ENCODE data around the gene PPP2R1B.
"Not testable (repeated sequence)": the region's sequence is repeated elsewhere in the genome, so short reads cannot be mapped to it uniquely, and the experiment has no call there.

The PPP2R1B gene

DNA sequence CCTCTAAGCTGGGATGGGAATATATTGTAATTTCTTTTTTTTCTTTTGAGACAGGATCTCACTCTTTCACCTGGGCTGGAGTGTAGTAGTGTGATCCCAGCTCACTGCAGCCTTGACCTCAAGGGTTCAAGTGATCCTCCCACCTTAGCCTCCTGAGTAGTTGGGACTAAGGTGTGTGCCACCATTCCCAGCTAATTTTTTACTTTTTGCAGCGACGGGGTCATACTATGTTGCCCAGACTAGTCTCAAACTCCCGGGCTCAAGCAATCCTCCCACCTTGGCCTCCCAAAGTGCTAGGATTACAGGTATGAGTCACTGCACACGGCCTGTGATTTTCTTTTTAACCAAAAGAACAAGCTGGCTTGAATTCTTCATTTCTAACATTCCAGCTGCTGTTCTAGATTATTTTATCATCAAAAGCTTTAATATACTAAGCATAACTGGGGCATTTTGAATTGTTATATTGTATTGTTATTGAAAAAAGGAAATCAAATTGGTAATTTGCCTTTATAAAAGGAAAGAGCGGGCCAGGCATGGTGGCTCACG lies 26.8 kb upstream of the PPP2R1B start:
- Mint-ChIP-seq H3K27ac (no peak overlapping the region), H3K9me3 (no peaks in the 10 kb centered on the region), H3K4me3 (no peak overlapping the region), H3K4me1 (ENCODE audit: low read depth) (peaks cover 7% of the 10 kb centered on the region), H3K36me3 (ENCODE audit: low read depth) (peaks cover 31% of the 10 kb centered on the region), H3K27me3 (no peaks in the 10 kb centered on the region)

DNA sequence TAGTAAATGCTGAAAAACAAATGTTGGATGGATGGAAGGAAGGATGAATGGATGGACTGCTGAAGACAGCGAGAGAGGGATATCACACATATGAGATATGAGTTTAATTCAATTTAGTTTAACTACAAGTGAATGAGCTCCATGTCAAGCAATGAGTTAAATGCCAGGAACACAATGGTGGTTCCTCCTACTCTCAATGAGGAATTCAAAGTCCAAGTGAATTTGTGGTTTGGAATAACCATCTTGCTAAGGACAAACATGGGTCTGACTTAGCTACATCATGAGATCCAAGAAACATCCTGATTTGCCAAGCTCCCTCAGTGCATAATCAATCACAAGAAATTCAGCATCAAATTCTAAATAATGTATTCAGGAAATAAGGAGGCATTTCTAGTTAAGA lies 26.1 kb upstream of the PPP2R1B start:
- H3K27me3 Mint-ChIP-seq = no peaks in the 10 kb centered on the region
- no peak overlapping the region for H3K27ac Mint-ChIP-seq
- H3K4me1 Mint-ChIP-seq (ENCODE audit: low read depth) = peaks cover 7% of the 10 kb centered on the region
- H3K4me3 Mint-ChIP-seq = no peak overlapping the region
- H3K36me3 Mint-ChIP-seq (ENCODE audit: low read depth) = peaks cover 27% of the 10 kb centered on the region
- H3K9me3 Mint-ChIP-seq = no peaks in the 10 kb centered on the region

- Mint-ChIP-seq H3K4me1 (ENCODE audit: low read depth) (no peaks in the 10 kb centered on the region), H3K27me3 (no peaks in the 10 kb centered on the region), H3K36me3 (ENCODE audit: low read depth) (peaks cover 24% of the 10 kb centered on the region), H3K9me3 (no peaks in the 10 kb centered on the region), H3K27ac (no peak overlapping the region), H3K4me3 (no peak overlapping the region)
These were observed 22.3 kb upstream of the PPP2R1B start for GRCh38 chr11:111788464-111788863.

DNA sequence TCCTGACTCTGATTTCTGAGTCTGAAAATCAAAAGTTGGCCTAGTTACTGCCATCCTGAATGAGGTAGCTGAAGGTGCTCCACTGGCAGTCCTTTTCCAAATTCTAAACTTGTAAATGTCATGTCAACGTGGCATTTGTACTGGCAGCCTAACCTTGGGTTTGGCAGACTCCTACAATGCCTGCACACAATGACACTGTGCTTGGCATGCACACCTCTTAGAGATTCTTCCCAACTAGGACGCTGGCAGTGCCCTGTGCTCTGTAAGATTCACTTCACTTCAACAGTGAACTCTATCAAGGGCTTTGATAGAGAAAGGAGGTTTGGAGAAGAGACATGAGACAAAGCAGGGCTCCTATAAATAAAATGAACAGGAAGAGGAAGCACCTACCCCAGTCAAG lies 21.9 kb upstream of the PPP2R1B start:
- H3K27me3 Mint-ChIP-seq = no peaks in the 10 kb centered on the region
- no peaks in the 10 kb centered on the region for H3K4me1 Mint-ChIP-seq (ENCODE audit: low read depth)
- no peak overlapping the region for H3K4me3 Mint-ChIP-seq
- H3K36me3 Mint-ChIP-seq (ENCODE audit: low read depth) = peaks cover 24% of the 10 kb centered on the region
- no peak overlapping the region for H3K27ac Mint-ChIP-seq
- H3K9me3 Mint-ChIP-seq = no peaks in the 10 kb centered on the region

GRCh38 chr11:111785886-111786412 lies 19.8 kb upstream of the PPP2R1B start:
- H3K9me3 Mint-ChIP-seq = no peaks in the 10 kb centered on the region
- H3K27ac Mint-ChIP-seq = no peak overlapping the region
- peaks cover 16% of the 10 kb centered on the region for H3K36me3 Mint-ChIP-seq (ENCODE audit: low read depth)
- no peaks in the 10 kb centered on the region for H3K4me1 Mint-ChIP-seq (ENCODE audit: low read depth)
- H3K4me3 Mint-ChIP-seq = no peak overlapping the region
- H3K27me3 Mint-ChIP-seq = no peaks in the 10 kb centered on the region

DNA sequence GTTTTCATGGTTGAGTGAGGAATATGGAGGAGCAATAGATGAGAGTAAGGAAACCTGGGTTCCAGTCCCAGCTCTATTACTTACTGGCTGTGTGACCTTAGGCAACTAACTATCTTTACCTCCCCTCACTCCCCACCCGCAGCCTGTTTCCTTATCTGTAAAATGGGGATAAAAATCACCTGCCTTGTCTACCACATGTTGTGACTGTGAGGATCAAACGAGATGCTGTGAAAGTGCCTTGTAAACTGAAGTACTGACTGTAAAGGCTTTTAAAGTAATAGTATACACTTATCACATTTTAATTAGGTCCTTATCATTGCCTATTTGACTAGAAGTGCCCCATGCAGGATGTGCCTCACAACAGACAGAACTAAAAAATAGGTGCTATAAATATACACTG lies 18.9 kb upstream of the PPP2R1B start:
- Mint-ChIP-seq H3K27me3 (no peaks in the 10 kb centered on the region), H3K36me3 (ENCODE audit: low read depth) (peaks cover 16% of the 10 kb centered on the region), H3K4me3 (no peak overlapping the region), H3K4me1 (ENCODE audit: low read depth) (no peaks in the 10 kb centered on the region), H3K27ac (no peak overlapping the region), H3K9me3 (no peaks in the 10 kb centered on the region)

GRCh38 chr11:111784311-111784710 lies 18.1 kb upstream of the PPP2R1B start:
- not testable (repeated sequence) for H3K4me3 Mint-ChIP-seq; H3K27me3 Mint-ChIP-seq; H3K4me1 Mint-ChIP-seq (ENCODE audit: low read depth); H3K9me3 Mint-ChIP-seq; H3K27ac Mint-ChIP-seq
- peaks cover 16% of the 10 kb centered on the region for H3K36me3 Mint-ChIP-seq (ENCODE audit: low read depth)

DNA sequence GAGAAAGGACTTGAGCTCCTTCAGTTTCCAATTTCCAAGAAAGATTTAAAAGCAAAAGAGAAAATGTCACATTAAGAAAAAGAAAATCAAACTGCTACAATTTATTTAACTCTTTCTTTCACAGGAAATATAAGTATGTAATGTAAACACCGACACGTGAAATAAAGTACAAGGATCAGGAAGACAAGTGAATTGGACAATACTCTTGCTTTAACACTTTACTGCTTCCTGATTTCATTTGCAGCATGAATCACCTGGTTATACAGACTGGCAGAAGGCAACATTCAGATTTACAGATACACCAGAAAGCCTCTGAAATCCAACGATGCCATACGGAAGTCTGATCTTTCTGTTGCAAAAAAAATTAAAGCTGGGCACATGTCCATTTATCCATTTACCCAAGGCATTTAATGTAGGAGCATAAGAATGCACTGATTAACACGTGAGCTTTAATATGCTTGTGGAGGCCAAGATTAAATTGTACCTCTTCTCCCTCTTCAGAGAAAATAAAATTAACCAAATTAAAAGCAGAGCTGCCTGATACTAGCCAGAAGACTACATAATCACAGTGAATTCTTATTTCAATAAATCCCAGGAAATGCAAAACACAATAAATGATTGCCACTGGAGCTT lies 16.0 kb upstream of the PPP2R1B start:
- Mint-ChIP-seq H3K4me3 (no peak overlapping the region), H3K27me3 (no peaks in the 10 kb centered on the region), H3K36me3 (ENCODE audit: low read depth) (peaks cover 12% of the 10 kb centered on the region), H3K27ac (no peak overlapping the region), H3K9me3 (no peaks in the 10 kb centered on the region), H3K4me1 (ENCODE audit: low read depth) (no peaks in the 10 kb centered on the region)

GRCh38 chr11:111779118-111779517 lies 12.9 kb upstream of the PPP2R1B start:
- Mint-ChIP-seq H3K27me3 (no peaks in the 10 kb centered on the region), H3K4me1 (ENCODE audit: low read depth) (peaks cover 4% of the 10 kb centered on the region), H3K4me3 (no peak overlapping the region), H3K9me3 (no peaks in the 10 kb centered on the region), H3K27ac (no peak overlapping the region), H3K36me3 (ENCODE audit: low read depth) (no peaks in the 10 kb centered on the region)

DNA sequence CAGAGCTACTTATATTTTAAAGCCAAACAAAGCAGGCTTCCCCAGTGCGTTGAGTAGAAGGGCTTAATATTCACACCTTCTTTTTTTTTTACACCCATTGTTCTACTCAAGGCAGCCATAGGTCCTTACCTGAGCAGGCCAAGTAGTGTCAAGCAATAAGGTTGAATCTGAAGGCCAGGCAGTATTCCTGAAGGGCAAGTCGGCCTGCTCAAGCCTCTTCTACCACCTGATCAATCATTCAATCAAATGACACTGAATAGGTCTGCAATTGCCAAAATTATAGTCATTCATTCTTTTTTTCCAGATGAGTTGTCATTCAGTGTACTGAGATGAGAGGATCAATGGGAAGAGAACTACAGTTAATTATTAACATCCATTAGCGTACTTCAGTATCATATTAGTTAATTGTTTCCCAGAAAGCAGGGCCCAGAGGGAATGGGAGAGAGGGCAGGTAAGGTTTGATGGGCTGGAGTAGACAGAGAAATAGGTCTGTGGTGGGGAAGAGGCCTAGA lies 11.9 kb upstream of the PPP2R1B start:
- Mint-ChIP-seq H3K36me3 (ENCODE audit: low read depth) (no peaks in the 10 kb centered on the region), H3K27me3 (no peaks in the 10 kb centered on the region), H3K27ac (no peak overlapping the region), H3K9me3 (no peaks in the 10 kb centered on the region), H3K4me1 (ENCODE audit: low read depth) (peaks cover 4% of the 10 kb centered on the region), H3K4me3 (no peak overlapping the region)

DNA sequence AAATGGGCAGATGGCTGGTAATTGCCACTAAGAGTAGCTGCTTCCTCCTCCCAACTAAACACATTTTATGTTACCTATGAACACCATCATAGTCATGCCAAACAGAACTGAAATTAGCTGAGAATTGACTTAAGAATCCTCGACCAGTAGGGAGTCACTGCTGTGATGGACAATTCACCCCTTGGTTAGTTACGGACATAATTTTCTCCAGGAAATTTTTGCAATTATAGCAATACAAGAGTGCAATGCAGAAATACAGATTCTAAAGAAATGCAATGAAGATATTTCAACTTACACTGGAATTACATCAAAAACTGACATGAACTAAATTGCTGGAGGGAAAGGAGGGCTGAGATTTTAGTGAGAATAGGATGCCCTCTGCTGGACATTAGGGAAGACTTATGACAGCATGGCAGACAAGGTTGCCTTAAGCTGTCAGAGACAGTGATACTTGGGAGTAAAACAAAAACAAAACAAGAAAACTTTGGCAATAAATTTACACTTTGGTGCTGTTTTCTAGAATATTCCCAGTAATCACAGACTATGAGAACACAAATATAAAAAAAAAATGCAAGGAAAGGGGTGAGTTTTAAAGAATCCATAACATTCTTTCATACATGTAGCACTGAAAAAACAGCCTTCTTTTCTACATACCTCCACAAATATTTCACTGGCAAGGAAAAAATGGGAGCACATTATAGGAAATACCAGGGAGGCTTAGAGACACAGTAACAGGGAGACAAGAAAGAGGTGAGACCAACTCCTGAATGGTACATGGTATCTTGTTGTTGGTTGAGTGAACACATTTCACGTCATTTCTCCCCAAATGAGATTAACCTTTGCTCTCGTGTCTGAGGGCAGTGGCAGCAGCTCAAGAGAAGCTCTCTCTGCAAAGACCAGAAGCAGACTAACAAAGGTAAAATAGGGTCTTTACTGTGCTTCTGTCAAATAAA lies 11.2 kb upstream of the PPP2R1B start:
- H3K4me1 Mint-ChIP-seq (ENCODE audit: low read depth) = peaks cover 4% of the 10 kb centered on the region
- H3K4me3 Mint-ChIP-seq = no peak overlapping the region
- no peak overlapping the region for H3K27ac Mint-ChIP-seq
- no peaks in the 10 kb centered on the region for H3K36me3 Mint-ChIP-seq (ENCODE audit: low read depth)
- no peaks in the 10 kb centered on the region for H3K9me3 Mint-ChIP-seq
- no peaks in the 10 kb centered on the region for H3K27me3 Mint-ChIP-seq

DNA sequence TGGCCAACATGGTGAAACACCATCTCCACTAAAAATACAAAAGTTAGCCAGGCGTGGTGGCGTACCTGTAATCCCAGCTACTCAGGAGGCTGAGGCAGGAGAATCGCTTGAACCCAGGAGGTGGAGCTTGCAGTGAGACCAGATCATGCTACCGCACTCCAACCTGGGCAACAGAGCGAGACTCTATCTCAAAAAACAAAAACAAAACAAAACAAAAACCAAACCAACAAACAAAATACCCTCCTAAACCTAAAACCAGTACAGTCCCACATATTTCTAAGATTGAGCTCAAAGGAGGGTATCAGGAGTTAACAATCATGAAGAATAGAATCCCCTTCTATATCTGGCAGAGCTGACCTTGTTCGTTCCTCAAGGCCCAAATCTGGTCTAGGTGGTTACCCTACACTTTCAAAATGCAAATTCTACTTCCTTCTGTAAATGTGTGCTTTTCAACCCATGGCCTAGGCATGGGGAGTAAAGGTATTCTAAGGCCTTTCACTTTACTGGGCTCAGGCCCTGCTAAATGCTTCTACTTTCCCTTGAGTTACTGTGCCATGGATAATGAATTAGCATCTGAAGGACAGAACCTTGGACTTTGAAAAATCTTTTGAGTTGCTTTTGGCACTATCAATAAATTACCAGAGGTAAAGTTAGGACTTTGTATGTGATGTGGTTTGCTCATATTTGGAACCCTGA lies 10.4 kb upstream of the PPP2R1B start:
- Mint-ChIP-seq H3K4me3 (peak overlapping the region; percentile 18), H3K9me3 (no peaks in the 10 kb centered on the region)

GRCh38 chr11:111774955-111775710 lies 8.9 kb upstream of the PPP2R1B start:
- H3K4me3 Mint-ChIP-seq = no peak overlapping the region
- H3K27me3 Mint-ChIP-seq = no peaks in the 10 kb centered on the region
- H3K4me1 Mint-ChIP-seq (ENCODE audit: low read depth) = peaks cover 4% of the 10 kb centered on the region
- H3K36me3 Mint-ChIP-seq (ENCODE audit: low read depth) = no peaks in the 10 kb centered on the region
- no peak overlapping the region for H3K27ac Mint-ChIP-seq
- no peaks in the 10 kb centered on the region for H3K9me3 Mint-ChIP-seq

More for the DNA sequence above, 10.4 kb upstream of the PPP2R1B start:
- peaks cover 4% of the 10 kb centered on the region for H3K4me1 Mint-ChIP-seq (ENCODE audit: low read depth)
- H3K27me3 Mint-ChIP-seq = no peaks in the 10 kb centered on the region
- no peak overlapping the region for H3K27ac Mint-ChIP-seq
- H3K36me3 Mint-ChIP-seq (ENCODE audit: low read depth) = no peaks in the 10 kb centered on the region

DNA sequence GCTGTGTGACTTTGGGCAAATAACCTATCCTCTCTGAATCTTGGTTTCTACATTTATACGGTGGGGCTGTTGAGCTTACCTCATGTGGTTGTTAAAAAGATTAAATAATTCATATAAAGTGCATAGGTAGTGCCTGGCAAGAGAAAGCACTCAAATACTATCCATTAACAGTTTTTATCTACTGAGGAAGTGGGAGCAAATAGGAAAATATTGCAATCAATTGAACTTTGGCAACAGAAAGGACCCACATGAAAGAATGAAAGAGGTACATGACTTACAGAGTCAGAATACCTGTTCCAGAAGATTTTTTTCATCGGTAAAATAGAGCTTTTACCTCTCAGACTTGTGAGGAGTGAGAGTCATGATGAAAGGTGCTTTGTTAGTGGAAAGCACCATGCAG lies 6.3 kb upstream of the PPP2R1B start:
- Mint-ChIP-seq H3K36me3 (ENCODE audit: low read depth) (no peaks in the 10 kb centered on the region), H3K27ac (no peak overlapping the region), H3K4me1 (ENCODE audit: low read depth) (peaks cover 4% of the 10 kb centered on the region), H3K27me3 (no peaks in the 10 kb centered on the region), H3K9me3 (no peaks in the 10 kb centered on the region), H3K4me3 (no peak overlapping the region)
